Measurements from ENCODE around the gene C9orf40.

- TF ChIP-seq CTCF (IDR thresholded peaks at IDR 0.05) (no peak), REST (IDR thresholded peaks at IDR 0.05; ENCODE audit: insufficient read depth in 1 of 2, low read depth in 2 of 2, low read length in 1 of 2) (no peak), POLR2AphosphoS5 (IDR thresholded peaks at IDR 0.05; ENCODE audit: low read depth, low read length) (no peak), TCF7L2 (IDR thresholded peaks at IDR 0.05; ENCODE audit: low read depth, low read length) (no peak), SIN3A (IDR thresholded peaks at IDR 0.05; ENCODE audit: borderline replicate concordance, insufficient read depth, low read depth, low read length) (no peak)
These were observed 32.3 kb upstream of the C9orf40 start for GRCh38 chr9:74985041-74985440.

Data from Panc1 (cell line).